Heart right ventricle (tissue), 16 donors: ENCODE measurements around the gene SASH1. TPM values are rescaled to one million over a fixed set of nuclear protein-coding genes. Genes with fewer than 3 reads are reported as not detected.

Source experiments
- ATAC-seq, 8 donors: fragments of 200-7000 bp; cut with Tn5 transposase; one replicate each; pipeline ENCODE4 v1.9.1; 2020; ENCODE audit warnings: mild to moderate bottlenecking in 8 of 8, moderate library complexity in 8 of 8, moderate number of reproducible peaks in 1 of 8
- DNase-seq, 2 donors: peaks; one replicate each; pipeline ENCODE4 v3.0.0-alpha.2; 2020
- H3K27ac ChIP-seq, 10 donors: fragments of 200-600 bp; sonication (generic) in 2 of 10; one replicate each; pipeline versions ENCODE4 v1.5.0 to v1.8.0; 2020 to 2022; ENCODE audit warnings: mild to moderate bottlenecking in 3 of 10
- H3K27me3 ChIP-seq, 7 donors: fragments of 200-600 bp; one replicate each; pipeline ENCODE4 v1.8.0; 2021 to 2022; ENCODE audit warnings: mild to moderate bottlenecking in 2 of 7
- H3K36me3 ChIP-seq, 9 donors: fragments of 200-600 bp; sonication (generic) in 1 of 9; one replicate each; pipeline versions ENCODE4 v1.5.0 to v1.8.0; 2020 to 2022; ENCODE audit warnings: mild to moderate bottlenecking in 2 of 9
- H3K4me1 ChIP-seq, 9 donors: fragments of 200-600 bp; sonication (generic) in 1 of 9; one replicate each; pipeline versions ENCODE4 v1.5.0 to v1.8.0; 2020 to 2022; ENCODE audit warnings: mild to moderate bottlenecking in 4 of 9
- H3K4me3 ChIP-seq, 10 donors: fragments of 200-600 bp; sonication (generic) in 2 of 10; one replicate each; pipeline versions ENCODE4 v1.5.0 to v1.8.0; 2020 to 2022; ENCODE audit warnings: mild to moderate bottlenecking in 7 of 10, moderate library complexity in 2 of 10
- H3K9me3 ChIP-seq, 11 donors: fragments of 200-600 bp in 10 of 11; sonication (generic) in 2 of 11; one replicate each; pipeline versions ENCODE4 v1.5.0 to v1.8.0; 2013 to 2022; ENCODE audit warnings: mild to moderate bottlenecking in 2 of 11, control low read depth in 1 of 11, moderate library complexity in 1 of 11
- WGBS, 2 donors: extraction: QIAGEN DNeasy Blood & Tissue Kit; methylation state at CpG; one replicate each; pipeline ENCODE4 v1.1.7; 2013; ENCODE audit warnings: inconsistent platforms in 1 of 2; 5-methylcytosine and 5-hydroxymethylcytosine counted together
- intact Hi-C, 10 donors: fragments of 100-400 bp; cut with DNase I; formaldehyde crosslinking; loops; one replicate each; pipeline versions ENCODE4 v1.11.1 to v1.14.2; 2022
- polyA plus RNA-seq, 2 donors: library from polyadenylated mRNA; stranded (reverse); fragments of 200-250 nt; gene quantifications; one replicate each; pipeline ENCODE4 v1.2.3, GENCODE V29; 2013
- total RNA-seq, 10 donors: library from RNA; stranded (reverse); fragmentation: NEBNext Ultra II Directional in 3 of 10; extraction: Animal tissue kit (Norgen Biotek cat#: 25700) in 3 of 10; gene quantifications; one replicate each; pipeline versions ENCODE4 v1.2.1 to v1.2.4, GENCODE V29; 2021 to 2023
- TF ChIP-seq, protein P1 (sequence below), 9 donors: fragments of 200-600 bp; sonication (generic) in 2 of 9; IDR thresholded peaks; one replicate each; pipeline versions ENCODE4 v1.5.0 to v1.8.0; 2021 to 2022; ENCODE audit warnings: antibody characterized with exemption in 9 of 9, mild to moderate bottlenecking in 5 of 9, moderate library complexity in 1 of 9
- donor health status: Arrhythmogenic right ventricular cardiomyopathy.
- donor health status: ischemic (EF 13 %, LVEDD 7.1; RV severe dilation, severe dysfunction).
- donor health status: healthy with polysubstance abuse.
- donor health status: DM: no; HTN: yes; CAD: no.
- donor health status: DM: no; HTN: no; CAD: no.
- donor health status: ischemic (EF 25% LVEDD 6.9; RV normal size, moderate dysfunction).
- donor health status: ischemic (EF 25% LVEDD 5.7; RV mildly dilated, moderate dysfunction).
- donor health status: healthy.
- donor health status: DM: yes; HTN: yes; CAD: no.
- donor health status: Ischemic cardiomyopathy.
- donor health status: ischemic (EF 35%, LVEDD 5.7; RV mildly dilated, moderate dysfunction).
- donor health status: nonischemic (EF 11% LVEDD 7.7; RV severe dilation, severe dysfunction).
- donor health status: DM: yes; HTN: yes; CAD: no.
- donor health status: PGD.
- donor health status: ischemic (EF 29% LVEDD 5.4; RV normal size, mild dysfunction).
- donor health status: nonischemic (EF 23%, LVEDD 6.1; RV moderate dilation, normal function).

The SASH1 gene
- total and polyA plus RNA-seq, 12 donors = 6.9 to 47.1 (median 25.9) TPM

DNA sequence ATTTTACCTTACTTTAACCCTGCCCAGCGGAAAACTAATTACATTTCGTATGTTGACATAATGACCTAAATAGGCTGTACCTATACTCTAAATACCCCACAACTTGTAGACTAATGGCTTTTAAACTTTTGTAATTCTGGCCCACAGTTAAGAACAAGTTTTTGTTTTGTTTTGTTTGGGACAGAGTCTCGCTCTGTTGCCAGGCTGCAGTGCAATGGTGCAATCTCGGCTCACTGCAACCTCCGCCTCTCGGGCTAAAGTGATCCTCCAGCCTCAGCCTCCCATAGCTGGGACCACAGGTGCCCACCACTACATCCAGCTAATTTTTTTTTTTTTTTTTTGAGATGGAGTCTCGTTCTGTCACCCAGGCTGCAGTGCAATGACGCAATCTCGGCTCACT, 5.7 kb upstream of the SASH1 start:
- Histone ChIP-seq H3K27ac (no peak overlapping the region), H3K4me1 (peaks cover 0 to 18% (median 10%) of the 10 kb centered on the region in 9 donors), H3K36me3 (no peaks in the 10 kb centered on the region), H3K9me3 (no peaks in the 10 kb centered on the region), H3K27me3 (peaks cover 0 to 14% (median 0%) of the 10 kb centered on the region in 7 donors), H3K4me3 (no peak overlapping the region)
- DNase-seq (no peak), ATAC-seq (no peak)
- TF ChIP-seq, protein P1, sequence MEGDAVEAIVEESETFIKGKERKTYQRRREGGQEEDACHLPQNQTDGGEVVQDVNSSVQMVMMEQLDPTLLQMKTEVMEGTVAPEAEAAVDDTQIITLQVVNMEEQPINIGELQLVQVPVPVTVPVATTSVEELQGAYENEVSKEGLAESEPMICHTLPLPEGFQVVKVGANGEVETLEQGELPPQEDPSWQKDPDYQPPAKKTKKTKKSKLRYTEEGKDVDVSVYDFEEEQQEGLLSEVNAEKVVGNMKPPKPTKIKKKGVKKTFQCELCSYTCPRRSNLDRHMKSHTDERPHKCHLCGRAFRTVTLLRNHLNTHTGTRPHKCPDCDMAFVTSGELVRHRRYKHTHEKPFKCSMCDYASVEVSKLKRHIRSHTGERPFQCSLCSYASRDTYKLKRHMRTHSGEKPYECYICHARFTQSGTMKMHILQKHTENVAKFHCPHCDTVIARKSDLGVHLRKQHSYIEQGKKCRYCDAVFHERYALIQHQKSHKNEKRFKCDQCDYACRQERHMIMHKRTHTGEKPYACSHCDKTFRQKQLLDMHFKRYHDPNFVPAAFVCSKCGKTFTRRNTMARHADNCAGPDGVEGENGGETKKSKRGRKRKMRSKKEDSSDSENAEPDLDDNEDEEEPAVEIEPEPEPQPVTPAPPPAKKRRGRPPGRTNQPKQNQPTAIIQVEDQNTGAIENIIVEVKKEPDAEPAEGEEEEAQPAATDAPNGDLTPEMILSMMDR (IDR thresholded peaks at IDR 0.05) = no peak
- 98% methylated on average over 9 of the region's 9 CpGs for WGBS, 2 donors
- intact Hi-C loops = no loop called here

DNA sequence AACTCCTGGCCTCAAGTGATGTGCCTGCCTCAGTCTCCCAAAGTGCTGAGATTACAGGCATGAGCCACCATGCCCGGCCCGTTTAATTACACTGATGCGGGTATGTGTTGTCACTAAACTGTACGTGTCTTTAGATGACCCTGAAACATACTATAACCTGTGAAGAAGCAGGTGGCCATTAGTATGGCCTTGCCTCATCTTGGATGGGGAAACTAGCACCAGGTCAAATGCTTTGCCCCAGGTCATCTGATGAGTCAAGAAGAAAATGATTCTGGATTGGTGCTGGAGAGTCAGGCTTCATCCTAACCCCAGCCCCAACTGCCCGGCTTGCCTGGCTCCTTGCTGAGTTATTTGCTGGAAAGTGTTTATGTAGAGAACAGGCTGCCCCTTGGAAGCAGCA, 2.9 kb upstream of the SASH1 start:
- no peak overlapping the region for H3K4me3 ChIP-seq
- WGBS, 2 donors = 96 to 97% methylated on average over 5 of the region's 5 CpGs
- TF ChIP-seq, protein P1 (IDR thresholded peaks at IDR 0.05) = no peak
- intact Hi-C loops = loop anchor here in 7 of 10 donors (5.0 to 10.0 kb wide), 6 partner anchors 55 to 155 kb away; no protein-coding TSS in a partner anchor
- no peaks in the 10 kb centered on the region for H3K36me3 ChIP-seq
- H3K9me3 ChIP-seq = no peaks in the 10 kb centered on the region
- H3K4me1 ChIP-seq = peaks cover 0 to 31% (median 17%) of the 10 kb centered on the region in 9 donors
- DNase-seq (no peak), ATAC-seq (no peak)
- H3K27me3 ChIP-seq = peaks cover 0 to 31% (median 0%) of the 10 kb centered on the region in 7 donors
- H3K27ac ChIP-seq = no peak overlapping the region

DNA sequence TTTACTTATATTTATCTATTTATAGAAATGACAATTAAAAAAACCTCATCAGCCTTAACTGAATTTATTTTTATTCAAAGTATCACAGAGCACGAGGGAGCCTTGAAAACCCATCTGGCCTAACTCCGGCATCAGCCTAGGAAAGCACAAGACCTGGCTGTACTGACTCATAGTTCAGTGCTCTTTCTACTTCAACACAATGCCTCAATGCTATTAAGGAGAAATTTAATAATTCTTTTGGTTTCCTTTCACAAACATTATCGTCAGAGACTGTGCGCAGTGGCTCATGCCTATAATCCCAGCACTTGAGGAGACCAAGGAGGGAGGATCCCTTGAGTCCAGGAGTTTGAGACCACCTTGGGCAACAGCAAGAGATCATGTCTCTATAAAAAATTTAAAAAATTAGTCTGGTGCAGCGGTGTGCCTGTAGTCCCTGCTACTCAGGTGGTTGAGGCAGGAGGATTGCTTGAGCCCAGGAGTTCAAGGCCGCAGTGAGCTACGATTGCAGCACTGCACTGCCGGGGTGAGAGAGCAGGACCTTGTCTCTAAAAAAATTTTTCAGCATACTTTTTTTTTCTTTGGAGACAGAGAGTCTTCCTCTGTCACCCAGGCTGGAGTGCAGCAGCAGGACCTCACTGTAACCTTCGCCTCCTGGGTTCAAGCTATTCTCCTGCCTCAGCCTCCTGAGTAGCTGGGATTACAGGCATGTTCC, 1.9 kb upstream of the SASH1 start:
- Histone ChIP-seq H3K4me1 (peaks cover 0 to 40% (median 25%) of the 10 kb centered on the region in 9 donors), H3K27ac (peak overlapping the region in 6 of 10 donors; percentile 21 to 98 (median 92)), H3K36me3 (no peaks in the 10 kb centered on the region), H3K9me3 (no peaks in the 10 kb centered on the region), H3K4me3 (no peak overlapping the region), H3K27me3 (peaks cover 0 to 31% (median 0%) of the 10 kb centered on the region in 7 donors)
- WGBS, 2 donors = 90 to 95% methylated on average over 9 of the region's 9 CpGs
- intact Hi-C loops = loop anchor here in 7 of 10 donors (5.0 to 10.0 kb wide), 6 partner anchors 54 to 156 kb away; no protein-coding TSS in a partner anchor
- ATAC-seq (no peak), DNase-seq (no peak)
- TF ChIP-seq, protein P1 (IDR thresholded peaks at IDR 0.05) = no peak

DNA sequence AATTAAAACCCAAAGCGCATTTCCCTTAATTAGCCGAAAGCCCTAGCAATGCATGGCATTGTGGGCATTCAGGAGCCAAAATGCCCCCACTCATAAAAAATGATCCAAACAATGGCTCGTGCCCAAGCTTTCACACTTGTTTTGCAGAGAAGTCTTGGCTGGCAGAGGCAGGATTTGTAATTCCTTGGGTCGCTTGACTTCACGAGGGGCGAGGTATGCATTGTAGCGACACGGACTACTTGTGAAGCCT, 613 bp upstream of the SASH1 start:
- intact Hi-C loops = loop anchor here in 8 of 10 donors (2.0 to 10.0 kb wide), 7 partner anchors 53 to 157 kb away; no protein-coding TSS in a partner anchor
- peak overlapping the region; percentile 86 to 98 (median 92) for H3K27ac ChIP-seq
- ATAC-seq (no peak), DNase-seq (no peak)
- H3K27me3 ChIP-seq = peaks cover 0 to 31% (median 0%) of the 10 kb centered on the region in 7 donors
- no peaks in the 10 kb centered on the region for H3K36me3 ChIP-seq
- peak overlapping the region; percentile 68 to 88 (median 76) for H3K4me3 ChIP-seq
- TF ChIP-seq, protein P1 (IDR thresholded peaks at IDR 0.05) = no peak
- WGBS, 2 donors = 8 to 9% methylated on average over 8 of the region's 8 CpGs
- H3K4me1 ChIP-seq = peaks cover 0 to 52% (median 37%) of the 10 kb centered on the region in 9 donors
- H3K9me3 ChIP-seq = no peaks in the 10 kb centered on the region
